Epidermal melanocyte (primary cell): ENCODE data around the gene SKOR2.

Experiments used
- DNase-seq: peaks from one replicate; pipeline ENCODE4 v3.0.0; 2011; ENCODE audit warnings: low spot score; ENCODE audit not compliant: insufficient read length

The SKOR2 gene

GRCh38 chr18:47251289-47252120 lies at the start of gene SKOR2:
Gene SKOR2, minus strand, starts transcription at chr18:47251660. Its CDS starts 2,477 bp downstream, at chr18:47249183.
- DNase-seq, result no peak

GRCh38 chr18:47296462-47296861 lies 45.0 kb upstream of the SKOR2 start:
- no peak for DNase-seq

GRCh38 chr18:47294801-47295200 lies 43.3 kb upstream of the SKOR2 start:
- no peak for DNase-seq

GRCh38 chr18:47288741-47289140 lies 37.3 kb upstream of the SKOR2 start:
- no peak for DNase-seq

GRCh38 chr18:47287911-47288585 lies 36.6 kb upstream of the SKOR2 start:
- DNase-seq, result no peak

GRCh38 chr18:47286776-47287410 lies 35.4 kb upstream of the SKOR2 start:
- DNase-seq, result no peak

GRCh38 chr18:47285456-47285855 lies 34.0 kb upstream of the SKOR2 start:
- no peak for DNase-seq

- DNase-seq, result no peak
Observed at GRCh38 chr18:47284721-47285395, 33.4 kb upstream of the SKOR2 start.

- no peak for DNase-seq
Observed at GRCh38 chr18:47283476-47283875, 32.0 kb upstream of the SKOR2 start.

- no peak for DNase-seq
Observed at GRCh38 chr18:47280121-47280520, 28.7 kb upstream of the SKOR2 start.

- no peak for DNase-seq
Observed at GRCh38 chr18:47274961-47275360, 23.5 kb upstream of the SKOR2 start.

GRCh38 chr18:47265197-47265596 lies 13.7 kb upstream of the SKOR2 start:
- DNase-seq, result no peak

GRCh38 chr18:47264308-47264700 lies 12.8 kb upstream of the SKOR2 start:
- DNase-seq, result no peak

- DNase-seq, result no peak
Observed at GRCh38 chr18:47263430-47264307, 12.2 kb upstream of the SKOR2 start.

- DNase-seq, result no peak
Observed at GRCh38 chr18:47263150-47263429, 11.6 kb upstream of the SKOR2 start.

GRCh38 chr18:47262301-47263149 lies 11.1 kb upstream of the SKOR2 start:
- no peak for DNase-seq

GRCh38 chr18:47261902-47262300 lies 10.4 kb upstream of the SKOR2 start:
- no peak for DNase-seq

- DNase-seq, result no peak
Observed at GRCh38 chr18:47260924-47261701, 9.7 kb upstream of the SKOR2 start.
